ENCODE results near the gene ENTPD7. TPM values are rescaled to one million over a fixed set of nuclear protein-coding genes. Genes with fewer than 3 reads are reported as not detected.

Gene ENTPD7
- total and polyA plus RNA-seq, 9 of the 15 experiments (the other 6 are each of a cell fraction or from before 2014, with no cell fraction given) = 1.4 to 13.9 (median 8.5) TPM

DNA sequence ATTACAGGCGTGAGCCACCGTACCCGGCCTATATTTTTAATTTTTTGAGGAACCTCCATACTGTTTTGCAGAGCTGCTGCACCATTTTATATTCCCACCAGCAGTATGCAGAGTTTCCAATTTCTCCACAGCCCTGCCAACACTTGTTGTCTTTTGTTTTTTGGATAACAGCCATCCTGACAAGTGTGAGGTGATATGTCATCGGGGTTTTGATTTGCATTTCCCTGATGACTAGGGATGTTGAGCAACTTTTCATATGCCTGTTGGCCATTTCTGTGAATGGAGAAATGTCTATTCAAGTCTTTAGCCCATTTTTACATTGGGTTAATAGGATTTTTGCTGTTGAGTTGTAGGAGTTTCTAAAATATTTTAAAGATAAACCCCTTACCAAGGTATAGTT, 22.2 kb downstream of the ENTPD7 start (continued):
- TF ChIP-seq, protein P1, sequence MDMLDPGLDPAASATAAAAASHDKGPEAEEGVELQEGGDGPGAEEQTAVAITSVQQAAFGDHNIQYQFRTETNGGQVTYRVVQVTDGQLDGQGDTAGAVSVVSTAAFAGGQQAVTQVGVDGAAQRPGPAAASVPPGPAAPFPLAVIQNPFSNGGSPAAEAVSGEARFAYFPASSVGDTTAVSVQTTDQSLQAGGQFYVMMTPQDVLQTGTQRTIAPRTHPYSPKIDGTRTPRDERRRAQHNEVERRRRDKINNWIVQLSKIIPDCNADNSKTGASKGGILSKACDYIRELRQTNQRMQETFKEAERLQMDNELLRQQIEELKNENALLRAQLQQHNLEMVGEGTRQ (CRISPR knock-in tag; IDR thresholded peaks at IDR 0.05) = no peak
- TF ChIP-seq PHF8 (IDR thresholded peaks at IDR 0.05; ENCODE audit: borderline replicate concordance, low read length) (no peak), ZNF140 (CRISPR knock-in tag; IDR thresholded peaks at IDR 0.05) (no peak), ZNF197 (CRISPR knock-in tag; IDR thresholded peaks at IDR 0.05; ENCODE audit: low read depth) (no peak), NFE2L1 (tag; IDR thresholded peaks at IDR 0.05; ENCODE audit: borderline replicate concordance, low read depth) (no peak), ZEB2 (IDR thresholded peaks at IDR 0.05) (no peak), GTF2F1 (IDR thresholded peaks at IDR 0.05; ENCODE audit: low read depth, low read length) (no peak), CBX8 (IDR thresholded peaks at IDR 0.05; ENCODE audit: borderline replicate concordance, extremely low read depth, low read depth, low read length, poor library complexity, severe bottlenecking) (no peak)
- TF ChIP-seq, protein P2, sequence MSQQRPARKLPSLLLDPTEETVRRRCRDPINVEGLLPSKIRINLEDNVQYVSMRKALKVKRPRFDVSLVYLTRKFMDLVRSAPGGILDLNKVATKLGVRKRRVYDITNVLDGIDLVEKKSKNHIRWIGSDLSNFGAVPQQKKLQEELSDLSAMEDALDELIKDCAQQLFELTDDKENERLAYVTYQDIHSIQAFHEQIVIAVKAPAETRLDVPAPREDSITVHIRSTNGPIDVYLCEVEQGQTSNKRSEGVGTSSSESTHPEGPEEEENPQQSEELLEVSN (IDR thresholded peaks at IDR 0.05; ENCODE audit: borderline replicate concordance in 1 of 2, extremely low read depth in 1 of 2, insufficient read depth in 1 of 2, insufficient read length in 1 of 2, low read depth in 1 of 2, low read length in 1 of 2, poor library complexity in 1 of 2, severe bottlenecking in 1 of 2) = no peak
- TF ChIP-seq, protein P3, sequence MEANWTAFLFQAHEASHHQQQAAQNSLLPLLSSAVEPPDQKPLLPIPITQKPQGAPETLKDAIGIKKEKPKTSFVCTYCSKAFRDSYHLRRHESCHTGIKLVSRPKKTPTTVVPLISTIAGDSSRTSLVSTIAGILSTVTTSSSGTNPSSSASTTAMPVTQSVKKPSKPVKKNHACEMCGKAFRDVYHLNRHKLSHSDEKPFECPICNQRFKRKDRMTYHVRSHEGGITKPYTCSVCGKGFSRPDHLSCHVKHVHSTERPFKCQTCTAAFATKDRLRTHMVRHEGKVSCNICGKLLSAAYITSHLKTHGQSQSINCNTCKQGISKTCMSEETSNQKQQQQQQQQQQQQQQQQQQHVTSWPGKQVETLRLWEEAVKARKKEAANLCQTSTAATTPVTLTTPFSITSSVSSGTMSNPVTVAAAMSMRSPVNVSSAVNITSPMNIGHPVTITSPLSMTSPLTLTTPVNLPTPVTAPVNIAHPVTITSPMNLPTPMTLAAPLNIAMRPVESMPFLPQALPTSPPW (CRISPR knock-in tag; IDR thresholded peaks at IDR 0.05) = no peak
